NCI-H187 treated with DMSO at 0.1 percent for 48 hours (cell line): Measurements from ENCODE around the gene ADAMTS10.
"Not testable (repeated sequence)": the region's sequence is repeated elsewhere in the genome, so short reads cannot be mapped to it uniquely, and the experiment has no call there.

Source experiments
- DNase-seq: peaks from one replicate; lab custom pipeline; 2025; lab: John Stamatoyannopoulos, UW

The ADAMTS10 gene

GRCh38 chr19:8610041-8610935 is at the start of gene ADAMTS10:
ADAMTS10 (minus strand) TSS chr19:8610715; CDS start chr19:8605710, 5,005 bp downstream.
- no peak for DNase-seq

- no peak for DNase-seq
Measured at GRCh38 chr19:8659905-8660304, 49.4 kb upstream of the ADAMTS10 start.

DNA sequence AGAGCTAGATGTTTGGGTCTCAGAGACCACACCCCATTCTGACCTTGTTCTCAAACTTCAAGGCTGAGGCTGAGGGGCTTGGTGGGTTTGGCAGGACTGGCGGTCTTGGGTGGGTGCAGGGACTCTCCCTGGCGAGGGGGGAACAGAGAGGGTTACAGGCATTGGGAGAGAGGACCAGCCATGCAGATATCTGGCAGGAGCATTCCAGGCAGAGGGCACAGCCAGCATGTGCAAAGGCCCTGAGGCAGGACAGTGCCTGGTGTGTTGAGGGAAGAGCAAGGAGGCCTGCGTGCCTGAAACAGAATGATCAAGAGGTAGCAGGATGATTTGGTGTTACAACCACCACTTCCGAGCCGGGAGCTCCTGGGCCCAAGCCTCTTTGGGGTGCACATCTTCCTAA is 47.4 kb upstream of the ADAMTS10 start:
- no peak for DNase-seq

- no peak for DNase-seq
Measured at GRCh38 chr19:8655340-8655709, 44.8 kb upstream of the ADAMTS10 start.

DNA sequence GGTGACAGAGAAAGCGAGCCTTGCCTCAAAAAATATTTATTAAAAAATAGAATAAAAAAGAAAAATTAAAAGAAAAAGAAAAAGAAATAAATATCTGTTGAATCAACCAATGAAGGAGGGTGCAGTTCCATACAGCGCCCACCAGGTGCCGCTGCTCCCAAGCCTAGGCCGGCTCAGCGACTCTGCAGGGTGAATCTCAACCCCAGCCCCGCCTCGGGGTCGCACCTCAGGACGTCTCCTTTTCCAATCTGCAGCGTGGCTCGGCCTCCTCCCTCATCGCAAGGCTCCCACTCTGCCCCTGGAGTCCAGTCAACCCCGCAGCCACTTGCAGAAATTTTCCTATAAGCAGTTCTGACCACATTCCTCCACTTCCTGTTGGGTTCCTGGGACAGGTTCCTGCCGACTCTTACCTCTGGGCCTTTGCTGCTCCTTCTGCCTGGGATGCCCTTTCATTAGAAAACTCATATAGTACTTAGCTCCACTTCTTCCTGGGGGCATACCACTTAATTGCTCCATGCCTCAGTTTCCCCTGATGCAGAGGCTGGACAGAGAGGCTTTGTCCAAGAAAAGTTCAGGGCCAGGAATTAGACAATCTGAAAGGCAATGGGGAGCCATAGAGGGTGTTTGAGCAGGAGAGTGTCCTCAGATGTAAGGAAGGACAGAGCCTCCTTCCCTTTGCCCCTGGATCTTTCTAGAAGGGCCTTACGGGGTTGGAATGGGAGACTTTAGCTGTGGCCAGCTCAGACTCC is 44.2 kb upstream of the ADAMTS10 start:
- DNase-seq, result no peak

DNA sequence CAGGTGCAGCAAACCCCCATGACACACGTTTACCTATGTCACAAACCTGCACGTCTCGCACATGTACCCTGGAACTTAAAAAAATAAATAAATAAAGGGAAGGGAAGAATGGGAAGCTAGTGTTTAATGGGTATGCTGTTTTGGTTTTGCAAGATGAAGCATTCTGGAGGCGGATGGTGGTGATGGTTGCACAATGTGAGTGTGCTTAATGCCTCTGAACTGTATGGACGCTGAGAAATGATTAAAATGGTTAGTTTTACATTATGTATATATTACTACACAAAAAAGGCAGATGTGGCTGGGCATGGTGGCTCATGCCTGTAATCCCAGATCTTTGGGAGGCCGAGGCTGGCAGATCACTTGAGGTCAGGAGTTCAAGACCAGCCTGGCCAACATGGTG is 37.7 kb upstream of the ADAMTS10 start:
- no peak for DNase-seq

- no peak for DNase-seq
Measured at GRCh38 chr19:8643860-8644653, 33.5 kb upstream of the ADAMTS10 start.

DNA sequence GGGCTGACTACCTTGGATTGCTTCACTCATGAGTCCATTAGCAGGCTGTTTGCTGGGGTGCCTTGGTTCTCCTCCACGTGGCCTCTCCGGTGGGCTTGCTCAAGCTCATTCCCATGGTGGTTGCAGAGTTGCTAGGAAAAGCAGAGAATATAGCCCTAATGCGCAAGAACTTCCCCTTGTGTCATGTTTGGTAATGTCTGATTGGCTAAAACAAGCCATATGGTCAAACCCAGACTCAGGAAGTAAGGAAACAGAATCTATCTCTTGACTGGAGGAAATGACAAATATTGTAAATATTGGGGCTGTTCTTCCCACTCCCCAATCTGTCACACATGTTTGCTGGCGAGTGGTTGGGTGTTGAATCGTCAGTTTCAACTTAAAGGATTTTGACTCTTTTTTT is 32.0 kb upstream of the ADAMTS10 start:
- DNase-seq, result no peak

DNA sequence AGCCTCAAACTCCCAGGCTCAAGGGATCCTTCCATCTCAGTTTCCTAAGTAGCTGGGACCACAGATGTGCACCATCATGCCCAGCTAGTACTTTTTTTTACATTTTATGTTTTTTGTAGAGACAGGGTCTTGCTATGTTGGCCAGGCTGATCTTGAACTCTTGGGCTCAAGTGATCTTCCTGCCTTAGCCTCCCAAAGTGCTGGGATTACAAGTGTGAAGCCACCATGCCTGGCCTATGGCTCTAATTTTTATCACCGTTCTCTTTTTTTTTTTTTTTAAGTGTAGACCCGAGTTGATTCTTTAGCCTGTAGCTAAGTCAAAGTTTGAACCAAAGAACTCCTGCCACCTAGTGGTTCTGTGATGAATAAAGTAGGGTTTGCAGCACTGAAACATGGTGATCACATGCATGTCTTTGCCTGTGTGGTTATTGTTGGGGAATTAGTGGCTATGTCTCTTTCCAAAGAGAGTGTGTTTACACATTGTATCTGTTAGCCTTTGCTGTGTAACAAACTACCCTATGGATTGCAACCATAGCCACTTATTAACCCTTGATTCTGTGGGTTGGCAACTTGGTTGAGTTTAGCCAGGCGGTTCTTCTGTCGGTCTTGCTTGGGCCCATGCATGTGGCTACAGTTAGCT is 31.5 kb upstream of the ADAMTS10 start:
- DNase-seq, result no peak

GRCh38 chr19:8641221-8641907 is 30.8 kb upstream of the ADAMTS10 start:
- DNase-seq, result no peak

- no peak for DNase-seq
Measured at GRCh38 chr19:8640402-8641004, 30.0 kb upstream of the ADAMTS10 start.

DNA sequence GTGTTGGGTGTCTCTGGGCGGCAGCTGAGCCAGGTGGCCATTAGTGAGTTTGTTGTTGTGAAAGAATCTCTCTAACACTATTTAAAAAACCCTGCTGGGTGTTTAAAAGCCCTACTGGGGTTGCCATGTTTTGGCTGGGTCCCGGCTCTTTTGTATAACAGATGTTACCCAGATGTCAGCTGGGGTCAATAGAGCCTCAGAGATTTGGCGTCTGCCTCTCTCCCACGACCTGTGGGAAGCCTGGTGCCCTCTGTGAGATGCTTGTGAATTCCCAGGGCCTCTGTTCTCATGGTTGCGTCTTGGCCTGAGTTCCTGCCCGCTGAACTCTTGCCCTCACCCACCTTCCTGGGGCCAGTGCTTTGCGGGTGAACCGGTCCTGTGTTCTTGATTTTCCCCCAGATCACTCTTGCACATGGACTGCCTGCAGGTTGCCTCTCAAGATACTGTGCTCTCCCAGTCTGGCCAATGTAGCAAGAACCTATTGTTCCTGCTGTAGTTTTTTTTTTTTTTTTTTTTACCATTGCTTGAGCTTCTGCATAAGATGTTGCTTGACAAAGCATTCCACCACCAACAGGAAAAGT is 29.4 kb upstream of the ADAMTS10 start:
- DNase-seq, result no peak

- no peak for DNase-seq
Measured at GRCh38 chr19:8638078-8638619, 27.6 kb upstream of the ADAMTS10 start.

GRCh38 chr19:8637070-8637469 is 26.6 kb upstream of the ADAMTS10 start:
- not testable (repeated sequence) for DNase-seq

- no peak for DNase-seq
Measured at GRCh38 chr19:8635422-8635821, 24.9 kb upstream of the ADAMTS10 start.

GRCh38 chr19:8631425-8631819 is 20.9 kb upstream of the ADAMTS10 start:
- no peak for DNase-seq

- no peak for DNase-seq
Measured at GRCh38 chr19:8630796-8631424, 20.4 kb upstream of the ADAMTS10 start.

DNA sequence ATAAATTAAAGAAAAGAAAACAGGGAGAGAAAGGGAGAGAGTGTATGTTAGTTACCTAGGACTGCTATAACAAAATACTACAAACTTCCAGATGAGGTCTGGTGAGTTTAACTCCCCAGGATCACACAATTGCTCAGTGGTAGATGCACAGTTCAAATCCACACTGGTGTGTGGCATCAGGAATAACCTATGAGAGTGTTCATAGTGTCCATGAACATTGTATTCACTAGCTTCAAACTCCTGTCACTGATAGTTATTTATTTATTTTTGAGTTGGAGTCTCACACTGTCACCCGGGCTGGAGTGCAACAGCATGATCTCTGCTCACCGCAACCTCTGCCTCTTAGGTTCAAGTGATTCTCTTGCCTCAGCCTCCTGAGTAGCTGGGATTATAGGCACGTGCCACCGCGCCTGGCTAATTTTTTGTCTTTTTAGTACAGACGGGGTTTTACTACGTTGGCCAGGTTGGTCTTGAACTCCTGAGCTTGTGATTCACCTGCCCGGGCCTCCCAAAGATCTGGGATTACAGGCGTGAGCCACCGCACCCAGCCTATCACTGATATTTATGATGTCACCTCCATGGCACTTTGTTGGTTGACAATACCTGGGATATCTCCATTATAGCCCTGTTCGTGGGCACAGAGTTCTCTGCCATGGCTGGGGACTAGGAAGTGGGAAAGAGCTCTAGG is 19.6 kb upstream of the ADAMTS10 start, which contains the start of gene NFILZ:
NFILZ (plus strand) TSS at position 638 of the 688 bp plus-strand sequence. CDS start 46,133 bp downstream, outside the sequence.
- no peak for DNase-seq

DNA sequence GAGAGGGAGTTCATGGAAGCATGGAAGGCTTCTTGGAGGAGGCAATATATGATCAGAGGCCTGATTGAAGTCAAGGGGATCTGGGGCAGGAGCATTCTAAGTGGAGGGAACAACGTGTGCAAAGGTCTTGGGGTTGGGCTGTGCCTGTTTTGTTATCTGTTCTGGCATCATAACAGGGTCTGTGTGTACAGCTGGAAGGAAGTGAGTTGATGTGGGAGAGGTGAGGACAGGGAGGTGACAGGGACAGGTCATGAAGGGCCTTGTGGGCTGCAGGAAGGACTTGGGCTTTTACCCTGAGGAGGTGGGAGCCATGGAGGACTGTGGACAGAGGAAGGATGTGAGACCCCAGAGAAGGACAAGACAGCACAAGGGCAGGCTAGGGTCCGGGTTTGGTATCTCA is 18.7 kb upstream of the ADAMTS10 start:
- no peak for DNase-seq
